Liver (tissue), 9 donors: ENCODE results near the gene SCAMP4. TPM values are rescaled to one million over a fixed set of nuclear protein-coding genes. Genes with fewer than 3 reads are reported as not detected.

Experiments
- DNase-seq: peaks from one replicate; pipeline ENCODE4 v3.0.0-alpha.2; 2017; ENCODE audit warnings: low spot score
- H3K27ac ChIP-seq, 2 donors: one replicate each; pipeline ENCODE4 v1.7.0; 2013; ENCODE audit warnings: inconsistent platforms in 2 of 2, low read length in 2 of 2, control low read depth in 1 of 2, low read depth in 1 of 2, mild to moderate bottlenecking in 1 of 2
- H3K27me3 ChIP-seq, 4 donors: one replicate each; pipeline versions ENCODE4 v1.6.1 to v1.7.0; 2013; ENCODE audit warnings: low read length in 3 of 4, inconsistent platforms in 1 of 4, mild to moderate bottlenecking in 1 of 4, moderate library complexity in 1 of 4; ENCODE audit not compliant: control insufficient read depth in 4 of 4, insufficient read depth in 4 of 4
- H3K36me3 ChIP-seq, 4 donors: one replicate each; pipeline versions ENCODE4 v1.6.1 to v1.7.0; 2013; ENCODE audit warnings: low read length in 3 of 4, mild to moderate bottlenecking in 3 of 4, low read depth in 1 of 4, moderate library complexity in 1 of 4; ENCODE audit not compliant: control insufficient read depth in 4 of 4, insufficient read depth in 3 of 4
- H3K4me1 ChIP-seq, 4 donors: one replicate each; pipeline versions ENCODE4 v1.6.1 to v1.7.0; 2013; ENCODE audit warnings: low read length in 3 of 4, mild to moderate bottlenecking in 3 of 4, moderate library complexity in 1 of 4; ENCODE audit not compliant: control insufficient read depth in 4 of 4, insufficient read depth in 4 of 4
- H3K4me3 ChIP-seq, 3 donors: one replicate each; pipeline versions ENCODE4 v1.6.1 to v1.7.0; 2013; ENCODE audit warnings: low read length in 3 of 3, control low read depth in 1 of 3, low read depth in 1 of 3, mild to moderate bottlenecking in 1 of 3
- H3K9ac ChIP-seq, 2 donors: one replicate each; pipeline ENCODE4 v1.7.0; 2013; ENCODE audit warnings: low read length in 2 of 2, mild to moderate bottlenecking in 2 of 2, moderate library complexity in 2 of 2, control low read depth in 1 of 2, low read depth in 1 of 2
- H3K9me3 ChIP-seq, 4 donors: one replicate each; pipeline versions ENCODE4 v1.6.1 to v1.7.0; 2013; ENCODE audit warnings: low read length in 3 of 4; ENCODE audit not compliant: control insufficient read depth in 4 of 4
- ATF3 ChIP-seq: IDR thresholded peaks from 2 replicates; pipeline ENCODE4 v1.6.1; 2016; ENCODE audit warnings: antibody characterized with exemption
- CTCF ChIP-seq: fragments of 150-350 bp; IDR thresholded peaks from 2 replicates; pipeline ENCODE4 v1.5.1; 2017; ENCODE audit warnings: improper control_type of control experiment, low read depth, low read length; ENCODE audit not compliant: missing input control
- EGR1 ChIP-seq, 2 donors: IDR thresholded peaks; 2 replicates each; pipeline ENCODE4 v1.6.1; 2016 to 2018; ENCODE audit warnings: antibody characterized with exemption in 2 of 2, low read depth in 2 of 2
- FOXA1 ChIP-seq: IDR thresholded peaks from 2 replicates; pipeline ENCODE4 v1.6.1; 2016; ENCODE audit warnings: antibody characterized with exemption
- FOXA2 ChIP-seq: IDR thresholded peaks from 2 replicates; pipeline ENCODE4 v1.6.1; 2016; ENCODE audit warnings: antibody characterized with exemption
- GABPA ChIP-seq, 2 donors: IDR thresholded peaks in 1 of 2; conservative IDR thresholded peaks in 1 of 2; 2 replicates each; pipeline ENCODE4 v1.6.1; 2016; ENCODE audit warnings: antibody characterized with exemption in 2 of 2, mild to moderate bottlenecking in 1 of 2, moderate library complexity in 1 of 2
- HNF4A ChIP-seq, 2 donors: conservative IDR thresholded peaks; 2 replicates each; pipeline ENCODE4 v1.6.1; 2016; ENCODE audit warnings: antibody characterized with exemption in 2 of 2, mild to moderate bottlenecking in 2 of 2
- HNF4G ChIP-seq: IDR thresholded peaks from 2 replicates; pipeline ENCODE4 v1.6.1; 2016; ENCODE audit warnings: antibody characterized with exemption
- JUND ChIP-seq, 2 donors: IDR thresholded peaks; 2 replicates each; pipeline ENCODE4 v1.6.1; 2016; ENCODE audit warnings: antibody characterized with exemption in 2 of 2
- MAX ChIP-seq: IDR thresholded peaks from 2 replicates; pipeline ENCODE4 v1.6.1; 2016; ENCODE audit warnings: antibody characterized with exemption
- NR2F2 ChIP-seq: IDR thresholded peaks from 2 replicates; pipeline ENCODE4 v1.6.1; 2016; ENCODE audit warnings: antibody characterized with exemption
- RAD21 ChIP-seq, 2 donors: IDR thresholded peaks; 2 replicates each; pipeline ENCODE4 v1.6.1; 2016; ENCODE audit warnings: antibody characterized with exemption in 2 of 2, mild to moderate bottlenecking in 2 of 2
- REST ChIP-seq: IDR thresholded peaks from 2 replicates; pipeline ENCODE4 v1.6.1; 2016; ENCODE audit warnings: antibody characterized with exemption, mild to moderate bottlenecking
- RXRA ChIP-seq, 2 donors: IDR thresholded peaks; 2 replicates each; pipeline ENCODE4 v1.6.1; 2017 to 2018; ENCODE audit warnings: antibody characterized with exemption in 2 of 2, mild to moderate bottlenecking in 1 of 2
- SP1 ChIP-seq: IDR thresholded peaks from 2 replicates; pipeline ENCODE4 v1.6.1; 2018; ENCODE audit warnings: antibody characterized with exemption, mild to moderate bottlenecking
- TAF1 ChIP-seq: conservative IDR thresholded peaks from 2 replicates; pipeline ENCODE4 v1.6.1; 2016; ENCODE audit warnings: antibody characterized with exemption, mild to moderate bottlenecking
- YY1 ChIP-seq: IDR thresholded peaks from 2 replicates; pipeline ENCODE4 v1.6.1; 2016; ENCODE audit warnings: antibody characterized with exemption, mild to moderate bottlenecking
- WGBS: extraction: QIAGEN DNeasy Blood & Tissue Kit; methylation state at CpG from one replicate; pipeline ENCODE4 v1.1.7; 2013; 5-methylcytosine and 5-hydroxymethylcytosine counted together
- polyA plus RNA-seq, 2 donors: library from polyadenylated mRNA; stranded (reverse) in 1 of 2; unstranded in 1 of 2; fragments of 200-250 nt in 1 of 2; fragments of >200 nt in 1 of 2; fragmentation: Nextera tagmentation in 1 of 2; extraction: Ambion mirVana in 1 of 2; gene quantifications; one replicate each; pipeline versions ENCODE4 v1.2.1 to v1.2.3, GENCODE V29; 2013 to 2015
- total RNA-seq, 2 donors: library from RNA; depleted of rRNA; stranded (reverse); fragments of >200 nt; gene quantifications; one replicate each; pipeline ENCODE4 v1.2.3, GENCODE V29; 2014
- donor health status: healthy.
- donor health status: healthy.
- donor health status: healthy.
- donor health status: healthy.
- donor health status: healthy.

The SCAMP4 gene
- total and polyA plus RNA-seq, 4 donors: 13.0 to 22.1 (median 16.6) TPM

- Histone ChIP-seq H3K27me3 (no peaks in the 10 kb centered on the region), H3K9me3 (no peaks in the 10 kb centered on the region), H3K9ac (no peak overlapping the region), H3K4me1 (peaks cover 6 to 25% (median 18%) of the 10 kb centered on the region in 4 donors), H3K36me3 (peaks cover 0 to 2% (median 0%) of the 10 kb centered on the region in 4 donors), H3K4me3 (no peak overlapping the region), H3K27ac (no peak overlapping the region)
- 86% methylated on average over 42 of the region's 42 CpGs for WGBS
- TF ChIP-seq MAX (no peak), GABPA (IDR thresholded peaks at IDR 0.05 in 1 of 2, conservative IDR thresholded peaks at IDR 0.05 in 1 of 2) (no peak), FOXA2 (no peak), YY1 (no peak), EGR1 (IDR thresholded peaks at IDR 0.05; ENCODE audit: low read depth in 2 of 2) (no peak), HNF4A (conservative IDR thresholded peaks at IDR 0.05) (no peak), HNF4G (no peak), SP1 (no peak), CTCF (no peak), TAF1 (no peak), ATF3 (no peak), REST (no peak), JUND (IDR thresholded peaks at IDR 0.05) (no peak), RAD21 (IDR thresholded peaks at IDR 0.05) (no peak), FOXA1 (no peak), RXRA (IDR thresholded peaks at IDR 0.05) (no peak), NR2F2 (no peak)
- DNase-seq: no peak
These were observed 39.1 kb downstream of the SCAMP4 start for GRCh38 chr19:1944088-1944915.

DNA sequence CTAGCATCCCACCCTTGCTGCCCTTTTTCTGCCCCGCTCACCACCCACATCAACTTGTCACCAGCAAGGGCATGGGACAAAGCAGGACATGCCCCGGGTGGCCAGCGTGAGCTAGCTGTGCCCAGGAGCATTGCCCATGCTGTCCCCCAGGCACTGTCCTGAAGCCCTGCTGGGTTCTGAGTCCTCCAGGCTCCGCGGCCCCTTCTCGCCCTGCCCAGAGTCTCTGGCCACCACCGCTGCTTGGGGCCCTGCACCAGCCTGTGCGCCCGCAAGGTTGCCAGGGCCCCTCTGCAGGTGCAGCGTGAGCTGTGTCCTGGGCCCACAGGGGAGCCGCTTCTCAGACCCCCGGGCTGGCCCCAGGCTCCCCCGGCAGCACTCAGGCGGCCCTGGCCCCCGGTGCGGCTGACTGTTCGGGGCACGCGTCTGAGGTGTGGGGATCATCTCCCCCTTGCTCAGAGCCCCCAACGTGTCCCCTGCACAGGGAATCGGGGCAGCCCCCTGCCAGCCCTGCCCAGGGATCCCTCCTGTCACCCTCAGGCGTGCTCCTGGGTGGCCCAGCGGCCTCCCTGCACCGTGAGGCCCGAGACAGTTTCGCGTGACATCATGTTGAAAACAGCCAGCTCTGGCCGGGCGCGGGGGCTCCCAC, 39.8 kb downstream of the SCAMP4 start:
- WGBS: 96% methylated on average over 30 of the region's 30 CpGs
- H3K4me3 ChIP-seq: no peak overlapping the region
- H3K27me3 ChIP-seq: no peaks in the 10 kb centered on the region
- H3K4me1 ChIP-seq: peaks cover 6 to 25% (median 17%) of the 10 kb centered on the region in 4 donors
- H3K9ac ChIP-seq: no peak overlapping the region
- no peak overlapping the region for H3K27ac ChIP-seq
- DNase-seq: no peak
- peaks cover 0 to 2% (median 0%) of the 10 kb centered on the region in 4 donors for H3K36me3 ChIP-seq
- no peaks in the 10 kb centered on the region for H3K9me3 ChIP-seq
- no peak for TF ChIP-seq CTCF
- TF ChIP-seq HNF4G: no peak
- no peak for TF ChIP-seq NR2F2
- TF ChIP-seq RXRA (IDR thresholded peaks at IDR 0.05): no peak
- no peak for TF ChIP-seq REST
